DLD1 (cell line): ENCODE results near the gene ZNF277.
"Not testable (repeated sequence)": the region's sequence is repeated elsewhere in the genome, so short reads cannot be mapped to it uniquely, and the experiment has no call there.

Source experiments
- in situ Hi-C: cut with HindIII; loops from 2 replicates; pipeline ENCODE4 v1.10.0; 2017; ENCODE audit warnings: low sequenced_read_pairs

ZNF277 gene

GRCh38 chr7:112286250-112287086 lies 80.0 kb downstream of the ZNF277 start:
- in situ Hi-C loops = no loop called here

- in situ Hi-C loops = no loop called here
Measured at GRCh38 chr7:112288301-112288700, 81.8 kb downstream of the ZNF277 start.

- in situ Hi-C loops = no loop called here
Measured at GRCh38 chr7:112290065-112290464, 83.6 kb downstream of the ZNF277 start.

- in situ Hi-C loops = no loop called here
Measured at GRCh38 chr7:112292162-112292561, 85.7 kb downstream of the ZNF277 start.

- in situ Hi-C loops = no loop called here
Measured at GRCh38 chr7:112293416-112293815, 86.9 kb downstream of the ZNF277 start.

GRCh38 chr7:112296432-112296831 lies 89.9 kb downstream of the ZNF277 start:
- in situ Hi-C loops = no loop called here

- in situ Hi-C loops = no loop called here
Measured at GRCh38 chr7:112297681-112298080, 91.2 kb downstream of the ZNF277 start.

- in situ Hi-C loops = no loop called here
Measured at GRCh38 chr7:112298543-112299100, 92.1 kb downstream of the ZNF277 start.

GRCh38 chr7:112300072-112300471 lies 93.6 kb downstream of the ZNF277 start:
- in situ Hi-C loops = no loop called here

GRCh38 chr7:112300831-112301407 lies 94.4 kb downstream of the ZNF277 start:
- in situ Hi-C loops = no loop called here

- in situ Hi-C loops = no loop called here
Measured at GRCh38 chr7:112302566-112302965, 96.1 kb downstream of the ZNF277 start.

GRCh38 chr7:112306903-112307302 lies 100.4 kb downstream of the ZNF277 start:
- in situ Hi-C loops = no loop called here

GRCh38 chr7:112307506-112307905 lies 101.0 kb downstream of the ZNF277 start:
- in situ Hi-C loops = no loop called here

GRCh38 chr7:112308974-112309373 lies 102.5 kb downstream of the ZNF277 start:
- in situ Hi-C loops = no loop called here

GRCh38 chr7:112316803-112317202 lies 110.3 kb downstream of the ZNF277 start:
- in situ Hi-C loops = not testable (repeated sequence)

GRCh38 chr7:112322070-112322469 lies 115.6 kb downstream of the ZNF277 start:
- in situ Hi-C loops = no loop called here

- in situ Hi-C loops = no loop called here
Measured at GRCh38 chr7:112327566-112327965, 121.1 kb downstream of the ZNF277 start.

GRCh38 chr7:112331492-112331891 lies 125.0 kb downstream of the ZNF277 start:
- in situ Hi-C loops = no loop called here

- in situ Hi-C loops = no loop called here
Measured at GRCh38 chr7:112334366-112334765, 127.9 kb downstream of the ZNF277 start.

- in situ Hi-C loops = no loop called here
Measured at GRCh38 chr7:112336261-112336660, 129.8 kb downstream of the ZNF277 start.

GRCh38 chr7:112336936-112337576 lies 130.6 kb downstream of the ZNF277 start:
- in situ Hi-C loops = no loop called here

- in situ Hi-C loops = no loop called here
Measured at GRCh38 chr7:112337892-112338291, 131.4 kb downstream of the ZNF277 start.
